K562 (cell line): ENCODE data around the gene NLRP7. TPM values are rescaled to one million over a fixed set of nuclear protein-coding genes. Genes with fewer than 3 reads are reported as not detected.

Experiments
- BDP1 ChIP-seq: IDR thresholded peaks from 3 replicates; pipeline ENCODE4 v1.6.1; 2011; ENCODE audit not compliant: insufficient read length, insufficient read depth
- CBX1 ChIP-seq: sonication (generic); IDR thresholded peaks from 2 replicates; pipeline ENCODE4 v1.6.1; 2016; ENCODE audit warnings: antibody characterized with exemption, low read depth, mild to moderate bottlenecking
- CBX8 ChIP-seq: fragments of 200-600 bp; sonication (generic); IDR thresholded peaks from 2 replicates; pipeline ENCODE4 v1.6.1; 2012; ENCODE audit warnings: borderline replicate concordance, mixed run types, low read depth, mild to moderate bottlenecking, moderate library complexity, mixed read lengths, low read length, control low read depth, inconsistent platforms; ENCODE audit not compliant: poor library complexity, severe bottlenecking; ENCODE audit errors: extremely low read depth
- CCNT2 ChIP-seq: IDR thresholded peaks from 2 replicates; pipeline ENCODE4 v1.6.1; 2011; ENCODE audit warnings: borderline replicate concordance, low read depth, mild to moderate bottlenecking, moderate library complexity, mixed read lengths, low read length; ENCODE audit not compliant: insufficient read length; ENCODE audit errors: extremely low read depth
- CTBP1 ChIP-seq: fragments of 450-650 bp; IDR thresholded peaks from 2 replicates; pipeline ENCODE4 v1.6.1; 2016; ENCODE audit warnings: borderline replicate concordance
- DDX20 ChIP-seq: fragments of 450-650 bp; IDR thresholded peaks from 2 replicates; pipeline ENCODE4 v1.6.1; 2016; ENCODE audit warnings: missing genetic modification characterization, low read depth, mild to moderate bottlenecking, missing compliant biosample characterization, moderate library complexity
- ETV1 ChIP-seq: fragments of 450-650 bp; conservative IDR thresholded peaks from 2 replicates; pipeline ENCODE4 v1.6.1; 2016; ENCODE audit warnings: missing genetic modification characterization, control low read depth, low read depth, missing compliant biosample characterization
- GMEB1 ChIP-seq: fragments of 250-450 bp; sonication (Bioruptor Pico); IDR thresholded peaks from 2 replicates; pipeline ENCODE4 v1.4.0; 2020; ENCODE audit warnings: mild to moderate bottlenecking
- JUND ChIP-seq, 2 experiments: IDR thresholded peaks; 2 replicates in 1 of 2; 3 replicates in 1 of 2; pipeline ENCODE4 v1.6.1; 2011; ENCODE audit warnings: borderline replicate concordance in 2 of 2, low read depth in 2 of 2, low read length in 2 of 2, improper control_type of control experiment in 1 of 2, missing biosample characterization in 1 of 2, missing genetic modification characterization in 1 of 2, missing genetic modification reagents in 1 of 2
- KLF13 ChIP-seq: fragments of 450-650 bp; IDR thresholded peaks from 2 replicates; pipeline ENCODE4 v1.6.1; 2016; ENCODE audit warnings: missing genetic modification characterization, low read depth, mild to moderate bottlenecking, missing compliant biosample characterization, moderate library complexity, borderline replicate concordance
- NR0B1 ChIP-seq: fragments of 450-650 bp; IDR thresholded peaks from one replicate; pipeline ENCODE4 v1.6.1; 2018; ENCODE audit warnings: mild to moderate bottlenecking, moderate library complexity; ENCODE audit not compliant: partially characterized antibody
- PBX2 ChIP-seq, 2 experiments: IDR thresholded peaks in 1 of 2; conservative IDR thresholded peaks in 1 of 2; 2 replicates each; pipeline ENCODE4 v1.6.1; 2016; ENCODE audit warnings: low read depth in 2 of 2, mild to moderate bottlenecking in 1 of 2, missing compliant biosample characterization in 1 of 2, missing genetic modification characterization in 1 of 2, moderate library complexity in 1 of 2
- PHB2 ChIP-seq: fragments of 450-650 bp; IDR thresholded peaks from 2 replicates; pipeline ENCODE4 v1.6.1; 2017; ENCODE audit warnings: low read depth
- PHF21A ChIP-seq: fragments of 450-650 bp; IDR thresholded peaks from 2 replicates; pipeline ENCODE4 v1.6.1; 2017; ENCODE audit warnings: low read depth, borderline replicate concordance
- RFX7 ChIP-seq: fragments of 250-450 bp; sonication (Bioruptor Pico); IDR thresholded peaks from 2 replicates; pipeline ENCODE4 v1.5.1; 2021; ENCODE audit warnings: mild to moderate bottlenecking
- TRIM25 ChIP-seq: fragments of 450-650 bp; IDR thresholded peaks from 2 replicates; pipeline ENCODE4 v1.7.0; 2016; ENCODE audit warnings: borderline replicate concordance
- ZNF507 ChIP-seq: conservative IDR thresholded peaks from 2 replicates; pipeline ENCODE4 v1.6.1; 2017; ENCODE audit warnings: missing genetic modification characterization, missing compliant biosample characterization
- ZSCAN29 ChIP-seq: fragments of 450-650 bp; IDR thresholded peaks from 2 replicates; pipeline ENCODE4 v1.6.1; 2017
- polyA plus RNA-seq, 8 experiments: library from polyadenylated mRNA; depleted of rRNA in 4 of 8; stranded (reverse) in 5 of 8; unstranded in 3 of 8; fragments of >200 nt; fragmentation: Nextera tagmentation in 2 of 8; fragmentation: Illumina TruSeq in 1 of 8; extraction: Ambion mirVana in 2 of 8; extraction: Trizol in 1 of 8; gene quantifications; 2 replicates each; pipeline versions ENCODE4 v1.2.1 to v1.2.3, GENCODE V29; 2011 to 2014; ENCODE audit warnings: inconsistent platforms in 1 of 8, missing spikeins in 1 of 8
- total RNA-seq, 7 experiments: library from RNA; depleted of rRNA in 6 of 7; stranded (reverse); fragments of >200 nt in 6 of 7; fragmentation: Illumina TruSeq in 2 of 7; extraction: Trizol in 2 of 7; gene quantifications; 2 replicates each; pipeline versions ENCODE4 v1.2.1 to v1.2.3, GENCODE V29; 2011 to 2021; ENCODE audit warnings: low replicate concordance in 1 of 7

The NLRP7 gene
- total and polyA plus RNA-seq, 9 of the 15 experiments (the other 6 are each of a cell fraction or from before 2014, with no cell fraction given) = 0.03 to 0.22 (median 0.09) TPM; not detected in 3

- TF ChIP-seq NR0B1 (no peak), CCNT2 (no peak), BDP1 (no peak), CTBP1 (0 out of 2 replicates have a peak, but pooled peaks have one; percentile 10), ETV1 (tag) (peak; percentile 44; the same call in 1 of the 2 replicates), PHB2 (no peak), DDX20 (tag) (no peak), ZNF507 (tag) (no peak), CBX8 (no peak), GMEB1 (0 out of 2 replicates have a peak, but pooled peaks have one; percentile 14), ZSCAN29 (no peak), TRIM25 (no peak), RFX7 (no peak), PBX2 (CRISPR knock-in tag; IDR thresholded peaks at IDR 0.05; ENCODE audit: low read depth) (no peak), PBX2 (tag; conservative IDR thresholded peaks at IDR 0.05; ENCODE audit: low read depth) (no peak), KLF13 (tag) (0 out of 2 replicates have a peak, but pooled peaks have one; percentile 14), CBX1 (no peak; the same call in 1 of the 2 replicates), PHF21A (no peak), JUND (IDR thresholded peaks at IDR 0.05; ENCODE audit: borderline replicate concordance, low read depth, low read length) (no peak), JUND (tag; IDR thresholded peaks at IDR 0.05; ENCODE audit: borderline replicate concordance, low read depth, low read length) (no peak; the same call in 2 of the 3 replicates)
These were observed 41.4 kb downstream of the NLRP7 start, which contains the start of gene NCR1 (continued) for GRCh38 chr19:54905803-54906511.
